Measurements from ENCODE around the gene GRIK4. TPM values are rescaled to one million over a fixed set of nuclear protein-coding genes. Genes with fewer than 3 reads are reported as not detected.

Gene GRIK4
- total and polyA plus RNA-seq, 9 of the 15 experiments (the other 6 are each of a cell fraction or from before 2014, with no cell fraction given), result not detected

- FAIRE-seq (no peak), DNase-seq (ENCODE audit: extremely low read depth in 1 of 4, low spot score in 3 of 4) (no peak), ATAC-seq (no peak)
- ChIA-PET CTCF (ENCODE audit: low intra/inter-chr PET ratio) (no interaction called here), POLR2A (no interaction called here)
- intact Hi-C loops (cut with micrococcal nuclease), result no loop called here
- H3K4me3 ChIP-seq, result no peak overlapping the region
- no peaks in the 10 kb centered on the region for H3K36me3 ChIP-seq (ENCODE audit: control insufficient read depth, insufficient read depth, low read length)
- no peaks in the 10 kb centered on the region for H3K9me1 ChIP-seq (ENCODE audit: control insufficient read depth, insufficient read depth, low read length)
- no peak overlapping the region for H2AFZ ChIP-seq (ENCODE audit: low read depth, low read length)
- no TSS peak for BruUV-seq (replicated peaks)
- H3K9ac ChIP-seq (ENCODE audit: insufficient read depth in 1 of 2, low read depth in 2 of 2, low read length in 2 of 2), result no peak overlapping the region
- no peak for TF ChIP-seq CHCHD3 (CRISPR knock-in tag; IDR thresholded peaks at IDR 0.05)
- no peak for TF ChIP-seq SMARCE1 (IDR thresholded peaks at IDR 0.05)
- no peak for TF ChIP-seq ZNF408 (CRISPR knock-in tag; IDR thresholded peaks at IDR 0.05; ENCODE audit: low read depth)
- no peak for TF ChIP-seq ZNF785 (CRISPR knock-in tag; IDR thresholded peaks at IDR 0.05)
- no peak for TF ChIP-seq E2F4 (CRISPR knock-in tag; IDR thresholded peaks at IDR 0.05; ENCODE audit: low read depth)
- TF ChIP-seq ARID1B (IDR thresholded peaks at IDR 0.05), result no peak
- no peak for TF ChIP-seq TCF15 (CRISPR knock-in tag; IDR thresholded peaks at IDR 0.05)
- no peak for TF ChIP-seq ZFPM2 (CRISPR knock-in tag; IDR thresholded peaks at IDR 0.05)
- no peak for TF ChIP-seq SRF (CRISPR knock-in tag; IDR thresholded peaks at IDR 0.05)
- 0% methylated on average over 7 of the region's 7 CpGs for WGBS (ENCODE audit: insufficient coverage, low coverage, missing lambda C conversion rate)
- H3K27ac ChIP-seq (ENCODE audit: extremely low read depth, low read depth, low read length), result no peak overlapping the region
- H3K4me1 ChIP-seq (replicated peaks in 1 of 2; ENCODE audit: control insufficient read depth in 2 of 2, insufficient read depth in 2 of 2, low read length in 2 of 2), result no peaks in the 10 kb centered on the region
- no peak overlapping the region for H3K4me2 ChIP-seq (ENCODE audit: insufficient read depth, low read length)
- in situ Hi-C loops (cut with MboI), result no loop called here
- peaks cover 6 to 51% of the 10 kb centered on the region in 2 experiments for H3K27me3 ChIP-seq (ENCODE audit: control insufficient read depth in 2 of 2, insufficient read depth in 2 of 2, low read length in 2 of 2)
- H3K79me2 ChIP-seq (ENCODE audit: control insufficient read depth, insufficient read depth, low read length), result no peaks in the 10 kb centered on the region
- H3K9me3 ChIP-seq (replicated peaks; ENCODE audit: control insufficient read depth, insufficient read depth, low read depth, low read length), result no peaks in the 10 kb centered on the region
- peaks cover 3% of the 10 kb centered on the region; the same call in 1 of the 2 replicates for H4K20me1 ChIP-seq (replicated peaks; ENCODE audit: control insufficient read depth, insufficient read depth, low read length)
Observed at GRCh38 chr11:120919045-120919444, 407.5 kb downstream of the GRIK4 start.

All from K562 (cell line).